ENCODE results near the gene ABCC10.

- TF ChIP-seq CTCF (IDR thresholded peaks at IDR 0.05) (no peak), POLR2A (IDR thresholded peaks at IDR 0.05) (no peak)
Measured at GRCh38 chr6:43497129-43497396, 69.7 kb downstream of the ABCC10 start.

All from suprapubic skin (tissue), 3 donors.